Ishikawa (cell line): ENCODE measurements around the gene AURKAIP1.

Experiments used
- CEBPB ChIP-seq: IDR thresholded peaks from 2 replicates; pipeline ENCODE4 v1.6.1; 2012
- CREB1 ChIP-seq: IDR thresholded peaks from 2 replicates; pipeline ENCODE4 v1.6.1; 2012; ENCODE audit warnings: low read depth
- EGR1 ChIP-seq: IDR thresholded peaks from 2 replicates; pipeline ENCODE4 v1.6.1; 2012
- EP300 ChIP-seq: IDR thresholded peaks from 2 replicates; pipeline ENCODE4 v1.6.1; 2012; ENCODE audit warnings: borderline replicate concordance
- FOXM1 ChIP-seq: IDR thresholded peaks from 2 replicates; pipeline ENCODE4 v1.6.1; 2012; ENCODE audit warnings: low read depth, borderline replicate concordance
- MAX ChIP-seq: IDR thresholded peaks from 2 replicates; pipeline ENCODE4 v1.6.1; 2012
- NFIC ChIP-seq: IDR thresholded peaks from 2 replicates; pipeline ENCODE4 v1.6.1; 2012
- RAD21 ChIP-seq: IDR thresholded peaks from 2 replicates; pipeline ENCODE4 v1.6.1; 2012; ENCODE audit warnings: low read depth
- REST ChIP-seq: IDR thresholded peaks from 2 replicates; pipeline ENCODE4 v1.6.1; 2012; ENCODE audit warnings: low read depth, mild to moderate bottlenecking
- TAF1 ChIP-seq: IDR thresholded peaks from 2 replicates; pipeline ENCODE4 v1.6.1; 2012; ENCODE audit warnings: low read depth, mild to moderate bottlenecking
- TCF12 ChIP-seq: IDR thresholded peaks from 2 replicates; pipeline ENCODE4 v1.6.1; 2012; ENCODE audit warnings: low read depth
- TEAD4 ChIP-seq: IDR thresholded peaks from 2 replicates; pipeline ENCODE4 v1.6.1; 2012
- USF1 ChIP-seq: IDR thresholded peaks from 2 replicates; pipeline ENCODE4 v1.6.1; 2012
- YY1 ChIP-seq: IDR thresholded peaks from 2 replicates; pipeline ENCODE4 v1.6.1; 2012; ENCODE audit warnings: low read depth
- ZBTB7A ChIP-seq: IDR thresholded peaks from 2 replicates; pipeline ENCODE4 v1.6.1; 2012; ENCODE audit warnings: low read depth

AURKAIP1 gene

GRCh38 chr1:1400576-1401456 is 25.8 kb upstream of the AURKAIP1 start:
- TF ChIP-seq MAX (no peak), TEAD4 (no peak), CEBPB (no peak), REST (no peak), TAF1 (no peak), NFIC (no peak), ZBTB7A (no peak), EGR1 (no peak), RAD21 (no peak), YY1 (no peak), FOXM1 (no peak)

- TF ChIP-seq YY1 (0 out of 2 replicates have a peak, but pooled peaks have one; percentile 26), CREB1 (no peak)
Observed at GRCh38 chr1:1399872-1400575, 25.0 kb upstream of the AURKAIP1 start.

GRCh38 chr1:1399187-1399871 is 24.3 kb upstream of the AURKAIP1 start, which contains the start of gene CCNL2:
CCNL2 (minus strand) TSS chr1:1399335; CDS start chr1:1399306, 29 bp downstream.
- TF ChIP-seq USF1 (peak; percentile 26; the same call in 1 of the 2 replicates), FOXM1 (peak; percentile 36; the same call in 1 of the 2 replicates), ZBTB7A (peak; percentile 52), RAD21 (no peak), NFIC (peak; percentile 24; the same call in 1 of the 2 replicates), MAX (peak; percentile 77), CEBPB (no peak), TAF1 (peak; percentile 77), TEAD4 (no peak; the same call in 1 of the 2 replicates), TCF12 (peak; percentile 48; the same call in 1 of the 2 replicates), EP300 (0 out of 2 replicates have a peak, but pooled peaks have one; percentile 14), CREB1 (peak; percentile 84), EGR1 (peak; percentile 59; the same call in 1 of the 2 replicates), YY1 (peak; percentile 94)

- no peak for TF ChIP-seq FOXM1
- TF ChIP-seq ZBTB7A: no peak
- TF ChIP-seq TAF1: no peak
- no peak for TF ChIP-seq CREB1
- no peak for TF ChIP-seq YY1
- TF ChIP-seq MAX: no peak
- TF ChIP-seq EGR1: no peak
Observed at GRCh38 chr1:1398677-1399186, 23.7 kb upstream of the AURKAIP1 start.

- TF ChIP-seq TEAD4 (no peak), YY1 (no peak), MAX (no peak), CREB1 (no peak), TCF12 (no peak), CEBPB (no peak), RAD21 (no peak), ZBTB7A (no peak), NFIC (no peak), REST (no peak), USF1 (no peak), FOXM1 (no peak), EGR1 (no peak), TAF1 (no peak), EP300 (no peak)
Observed at GRCh38 chr1:1397839-1398523, 23.0 kb upstream of the AURKAIP1 start.
